Psoas muscle (tissue), 8 donors: ENCODE results near the gene PARP2. TPM values are rescaled to one million over a fixed set of nuclear protein-coding genes. Genes with fewer than 3 reads are reported as not detected.

ENCODE experiments used
- ATAC-seq, 4 donors: fragments of 200-7000 bp; cut with Tn5 transposase; one replicate each; pipeline ENCODE4 v1.9.1; 2020; ENCODE audit warnings: moderate library complexity in 3 of 4, mild to moderate bottlenecking in 2 of 4
- DNase-seq, 2 donors: peaks; one replicate each; pipeline ENCODE4 v3.0.0-alpha.2; 2020
- H3K27ac ChIP-seq: fragments of 200-600 bp; one replicate; pipeline ENCODE4 v1.8.0; 2022
- H3K27me3 ChIP-seq, 3 donors: fragments of 200-600 bp in 1 of 3; one replicate each; pipeline versions ENCODE4 v1.6.1 to v1.8.0; 2013 to 2022; ENCODE audit warnings: low read length in 2 of 3, mild to moderate bottlenecking in 2 of 3, moderate library complexity in 1 of 3; ENCODE audit not compliant: insufficient read depth in 3 of 3
- H3K36me3 ChIP-seq, 2 donors: fragments of 200-600 bp in 1 of 2; one replicate each; pipeline versions ENCODE4 v1.6.1 to v1.8.0; 2013 to 2022; ENCODE audit warnings: low read depth in 1 of 2, mild to moderate bottlenecking in 1 of 2, moderate library complexity in 1 of 2; ENCODE audit not compliant: insufficient read depth in 1 of 2
- H3K4me1 ChIP-seq: fragments of 200-600 bp; one replicate; pipeline ENCODE4 v1.8.0; 2022
- H3K4me3 ChIP-seq: fragments of 200-600 bp; one replicate; pipeline ENCODE4 v1.8.0; 2022; ENCODE audit warnings: mild to moderate bottlenecking
- H3K9me3 ChIP-seq: fragments of 200-600 bp; one replicate; pipeline ENCODE4 v1.8.0; 2022
- CTCF ChIP-seq: fragments of 200-600 bp; IDR thresholded peaks from one replicate; pipeline ENCODE4 v1.8.0; 2022; ENCODE audit warnings: antibody characterized with exemption
- WGBS, 3 donors: extraction: QIAGEN DNeasy Blood & Tissue Kit; methylation state at CpG; one replicate each; pipeline versions ENCODE4 v1.1.6 to v1.1.7; 2013; 5-methylcytosine and 5-hydroxymethylcytosine counted together
- intact Hi-C, 2 donors: fragments of 100-400 bp; cut with DNase I; formaldehyde crosslinking; loops; one replicate each; pipeline versions ENCODE4 v1.11.0 to v1.14.2; 2022
- polyA plus RNA-seq, 3 donors: library from polyadenylated mRNA; stranded (reverse); fragments of 200-250 nt; gene quantifications; one replicate each; pipeline ENCODE4 v1.2.3, GENCODE V29; 2013
- total RNA-seq, 4 donors: library from RNA; stranded (reverse); fragmentation: NEBNext Ultra II Directional in 2 of 4; extraction: Animal tissue kit (Norgen Biotek cat#: 25700) in 2 of 4; gene quantifications; one replicate each; pipeline versions ENCODE4 v1.2.1 to v1.2.4, GENCODE V29; 2021 to 2023
- donor health status: healthy with polysubstance abuse.
- donor health status: DM: no; HTN: no; CAD: no; lungs with moderate emphysema.
- donor health status: Bipolar disorder and iron deficiency.
- donor health status: healthy.
- donor health status: DM: yes; HTN: yes; CAD: no.
- donor health status: DM: no; HTN: no; CAD: no.
- donor health status: DM: no; HTN: no; CAD: no.
- donor health status: DM: yes; HTN: yes; CAD: no.

The PARP2 gene
- total and polyA plus RNA-seq, 7 donors: 10.2 to 30.1 (median 14.7) TPM

DNA sequence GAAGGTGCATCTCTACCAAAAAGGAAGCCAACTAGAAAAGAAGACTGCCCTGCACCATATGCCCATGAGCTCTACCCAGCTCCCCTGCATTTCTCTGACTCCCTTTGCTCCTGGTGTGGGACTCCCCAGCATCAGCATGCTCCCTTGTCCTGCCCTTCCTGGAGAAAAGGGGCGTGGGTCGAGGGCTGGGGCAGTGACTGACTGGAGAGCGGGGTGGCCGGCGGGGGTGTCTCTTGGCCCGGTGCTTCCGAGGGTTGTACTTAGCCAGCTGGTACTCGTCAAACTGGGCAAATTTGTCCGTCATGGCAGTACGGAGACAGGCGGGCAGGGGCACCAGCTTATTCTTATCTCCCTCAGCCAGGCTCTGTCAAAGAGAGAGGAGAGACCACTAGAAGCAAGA is 60.1 kb downstream of the PARP2 start:
- no peak for DNase-seq
- Histone ChIP-seq H3K27ac (no peak overlapping the region), H3K4me1 (peaks cover 9% of the 10 kb centered on the region), H3K4me3 (no peak overlapping the region), H3K27me3 (no peaks in the 10 kb centered on the region), H3K36me3 (peaks cover 6 to 100% of the 10 kb centered on the region in 2 donors), H3K9me3 (no peaks in the 10 kb centered on the region)
- no peak for TF ChIP-seq CTCF
- intact Hi-C loops: no loop called here
- WGBS, 3 donors: 77 to 87% (median 86%) methylated on average over 11 of the region's 11 CpGs
- no peak for ATAC-seq

Other genes with a start within 250 kb of the PARP2 start
- gene OR4K17, start 232.9 kb upstream of the PARP2 start, total RNA-seq: not detected
- not detected for gene OR4K17, start 232.9 kb upstream of the PARP2 start, polyA plus RNA-seq
- gene OR4N5, start 204.8 kb upstream of the PARP2 start, total RNA-seq: not detected
- not detected for gene OR4N5, start 204.8 kb upstream of the PARP2 start, polyA plus RNA-seq
- not detected for gene OR11G2, start 152.7 kb upstream of the PARP2 start, total RNA-seq
- not detected for gene OR11G2, start 152.7 kb upstream of the PARP2 start, polyA plus RNA-seq
- not detected for gene OR11H6, start 119.9 kb upstream of the PARP2 start, total RNA-seq
- not detected for gene OR11H6, start 119.9 kb upstream of the PARP2 start, polyA plus RNA-seq
- not detected for gene OR11H7, start 114.7 kb upstream of the PARP2 start, total RNA-seq
- gene OR11H7, start 114.7 kb upstream of the PARP2 start, polyA plus RNA-seq: not detected
- not detected for gene OR11H4, start 104.3 kb upstream of the PARP2 start, total RNA-seq
- not detected for gene OR11H4, start 104.3 kb upstream of the PARP2 start, polyA plus RNA-seq
- 10 to 100 TPM in 1 of 4 donors, 1 to 10 TPM in 3; 4.2 to 10.4 (median 7.5) TPM for gene TTC5, start 37.7 kb upstream of the PARP2 start, total RNA-seq
- gene TTC5, start 37.7 kb upstream of the PARP2 start, polyA plus RNA-seq: 1 to 10 TPM; 3.2 to 7.6 (median 3.5) TPM
- 10 to 100 TPM; 11.9 to 37.0 (median 28.1) TPM for gene CCNB1IP1, start 10.4 kb upstream of the PARP2 start, total RNA-seq
- gene CCNB1IP1, start 10.4 kb upstream of the PARP2 start, polyA plus RNA-seq: 10 to 100 TPM; 35.9 to 67.4 (median 46.0) TPM
- gene TEP1, start 69.9 kb downstream of the PARP2 start, total RNA-seq: 10 to 100 TPM; 14.7 to 44.8 (median 21.2) TPM
- gene TEP1, start 69.9 kb downstream of the PARP2 start, polyA plus RNA-seq: 1 to 10 TPM; 4.2 to 6.8 (median 6.7) TPM
- gene KLHL33, start 92.5 kb downstream of the PARP2 start, total RNA-seq: 10 to 100 TPM in 2 of 4 donors, 1 to 10 TPM in 2; 2.3 to 19.5 (median 9.8) TPM
- 1 to 10 TPM in 2 of 3 donors, under 1 TPM in 1; 0.30 to 2.8 (median 1.3) TPM for gene KLHL33, start 92.5 kb downstream of the PARP2 start, polyA plus RNA-seq
- 10 to 100 TPM; 17.2 to 24.4 (median 18.6) TPM for gene OSGEP, start 111.2 kb downstream of the PARP2 start, total RNA-seq
- gene OSGEP, start 111.2 kb downstream of the PARP2 start, polyA plus RNA-seq: 10 to 100 TPM; 16.6 to 24.3 (median 18.2) TPM
- gene APEX1, start 111.6 kb downstream of the PARP2 start, total RNA-seq: 10 to 100 TPM; 61.1 to 98.4 (median 85.8) TPM
- gene APEX1, start 111.6 kb downstream of the PARP2 start, polyA plus RNA-seq: 100 to 1,000 TPM in 1 of 3 donors, 10 to 100 TPM in 2; 90.0 to 111 (median 99.3) TPM
- 10 to 100 TPM; 15.6 to 29.7 (median 20.7) TPM for gene PIP4P1, start 117.8 kb downstream of the PARP2 start, total RNA-seq
- 10 to 100 TPM; 23.0 to 56.5 (median 36.8) TPM for gene PIP4P1, start 117.8 kb downstream of the PARP2 start, polyA plus RNA-seq
- 10 to 100 TPM in 2 of 4 donors, 1 to 10 TPM in 2; 3.7 to 13.3 (median 7.3) TPM for gene PNP, start 125.8 kb downstream of the PARP2 start, total RNA-seq
- 10 to 100 TPM in 1 of 3 donors, 1 to 10 TPM in 2; 4.1 to 42.5 (median 6.0) TPM for gene PNP, start 125.8 kb downstream of the PARP2 start, polyA plus RNA-seq
- gene RNASE10, start 161.9 kb downstream of the PARP2 start, total RNA-seq: under 1 TPM in 2 of 4 donors, not detected in 2; 0.47 to 0.48 TPM
- gene RNASE10, start 161.9 kb downstream of the PARP2 start, polyA plus RNA-seq: under 1 TPM in 1 of 3 donors, not detected in 2; 0.03 TPM
- not detected for gene RNASE9, start 217.4 kb downstream of the PARP2 start, total RNA-seq
- gene RNASE9, start 217.4 kb downstream of the PARP2 start, polyA plus RNA-seq: not detected
- gene RNASE11, start 244.4 kb downstream of the PARP2 start, total RNA-seq: not detected
- gene RNASE11, start 244.4 kb downstream of the PARP2 start, polyA plus RNA-seq: not detected
- gene RNASE12, start 247.7 kb downstream of the PARP2 start, total RNA-seq: not detected
- gene RNASE12, start 247.7 kb downstream of the PARP2 start, polyA plus RNA-seq: not detected